Stimulated activated CD4-positive, alpha-beta T cell treated with anti-CD3 and anti-CD28 coated beads, Interleukin-15, amount 100 ng/mL, for 1 hour (primary cell): ENCODE results near the gene TTLL13.
"Not testable (repeated sequence)": the region's sequence is repeated elsewhere in the genome, so short reads cannot be mapped to it uniquely, and the experiment has no call there.

Experiments
- DNase-seq, 2 donors: peaks; one replicate each; pipeline ENCODE4 v3.0.0-alpha.2; 2020; ENCODE audit warnings: low read depth in 1 of 2, low spot score in 1 of 2

TTLL13 gene

GRCh38 chr15:90280743-90281142 is 31.4 kb downstream of the TTLL13 start:
- DNase-seq: not testable (repeated sequence)

DNA sequence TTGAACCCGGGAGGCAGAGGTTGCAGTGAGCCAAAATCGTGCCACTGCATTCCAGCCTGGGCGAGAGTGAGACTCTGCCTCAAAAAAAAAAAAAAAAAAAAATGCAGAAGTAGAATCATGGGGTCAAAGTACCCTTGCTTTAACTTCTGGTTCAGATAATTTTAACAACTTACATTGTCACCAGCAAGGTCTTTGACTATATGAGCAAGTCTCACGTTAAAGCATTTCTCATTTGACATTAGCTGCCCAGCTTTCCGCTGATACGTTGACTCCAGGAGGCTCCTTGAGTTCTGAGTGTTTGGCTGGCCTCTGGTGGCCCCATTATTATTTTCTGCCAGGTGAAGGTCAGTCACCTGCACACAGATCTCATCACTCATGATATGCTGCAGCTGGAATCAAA is 32.3 kb downstream of the TTLL13 start:
- DNase-seq: not testable (repeated sequence)

DNA sequence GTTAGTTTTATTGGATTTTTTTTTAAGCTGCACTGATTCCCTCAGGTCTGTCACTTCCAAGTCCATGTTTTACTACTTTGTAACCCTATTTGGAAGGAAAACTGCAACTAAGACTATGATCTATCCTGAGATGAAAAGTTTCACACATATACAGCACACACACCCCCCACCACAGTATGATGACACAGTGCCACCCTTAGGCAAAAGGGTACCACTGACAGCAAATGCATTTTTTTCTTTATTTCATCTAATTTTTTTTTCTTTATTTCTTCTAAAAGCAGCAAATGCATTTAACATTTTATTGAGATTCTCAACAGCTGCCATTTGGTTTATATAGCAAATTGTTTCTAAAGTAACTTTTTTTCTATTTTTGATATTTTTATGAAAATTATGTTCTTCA is 37.3 kb downstream of the TTLL13 start:
- DNase-seq: no peak

GRCh38 chr15:90287101-90287500 is 37.7 kb downstream of the TTLL13 start:
- no peak for DNase-seq

DNA sequence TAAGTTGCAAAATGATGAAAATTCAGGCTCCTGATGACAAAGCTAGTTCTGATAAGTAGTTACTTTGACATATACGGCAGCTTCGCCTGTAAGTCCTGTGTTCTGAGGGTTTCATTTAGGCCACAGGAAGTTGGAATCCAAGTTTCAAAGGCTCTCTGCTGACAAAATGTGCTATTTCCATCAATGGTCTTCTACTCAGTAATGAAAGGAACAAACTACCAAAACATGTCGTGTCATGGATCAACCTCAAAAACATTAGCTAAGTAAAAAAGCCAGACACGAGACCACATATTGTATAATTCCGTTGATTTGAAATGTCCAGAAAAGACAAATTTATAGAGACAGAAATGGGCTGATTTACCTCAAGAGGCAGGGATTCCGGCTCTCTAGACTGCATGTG is 38.6 kb downstream of the TTLL13 start:
- no peak for DNase-seq

GRCh38 chr15:90291679-90292356 is 42.5 kb downstream of the TTLL13 start:
- DNase-seq: no peak

- DNase-seq: peak; percentile 40 to 61
Observed at GRCh38 chr15:90293040-90293810, 43.9 kb downstream of the TTLL13 start.

- DNase-seq: no peak
Observed at GRCh38 chr15:90294159-90294558, 44.8 kb downstream of the TTLL13 start.

GRCh38 chr15:90294601-90295269 is 45.4 kb downstream of the TTLL13 start:
- no peak for DNase-seq

GRCh38 chr15:90295270-90295648 is 45.9 kb downstream of the TTLL13 start:
- no peak for DNase-seq

- DNase-seq: not testable (repeated sequence)
Observed at GRCh38 chr15:90296316-90296884, 47.0 kb downstream of the TTLL13 start.

DNA sequence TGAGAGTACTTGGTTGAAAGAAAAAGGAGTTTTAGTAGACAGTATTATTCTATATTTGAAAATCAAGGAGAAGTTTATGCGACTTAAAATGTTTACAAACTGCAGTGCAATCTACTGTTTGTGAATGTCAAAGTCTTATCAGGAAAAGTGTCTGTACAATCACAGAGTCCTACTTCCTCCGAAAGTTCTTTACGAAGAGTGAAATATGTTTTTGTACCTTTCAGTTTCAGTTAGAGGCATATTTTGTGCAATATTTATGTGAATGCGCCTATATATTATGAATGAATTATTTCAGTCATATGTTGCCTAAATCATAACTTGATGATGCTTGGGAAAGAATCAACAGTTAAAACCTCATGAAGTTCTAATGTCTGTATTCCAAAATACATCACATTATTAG is 47.7 kb downstream of the TTLL13 start:
- DNase-seq: no peak

DNA sequence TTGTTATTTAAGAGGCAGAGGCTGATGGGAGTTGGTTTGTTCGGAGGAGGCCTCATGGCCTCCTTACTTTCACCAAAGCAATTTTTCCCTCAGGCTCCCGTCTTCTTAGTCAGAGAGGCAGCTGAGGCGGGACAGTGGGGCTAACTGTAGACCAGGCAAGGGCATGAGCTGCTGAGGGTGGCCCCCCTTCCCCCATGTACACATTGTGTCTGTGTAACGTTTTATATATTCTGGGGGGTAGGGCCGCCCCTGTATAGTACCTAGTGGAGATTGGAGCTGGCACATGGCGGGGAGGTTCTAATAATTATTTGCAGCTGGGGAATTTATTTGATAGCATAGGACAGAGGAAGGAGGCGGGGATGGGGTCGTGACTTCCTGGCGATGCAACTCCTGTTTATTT is 51.2 kb downstream of the TTLL13 start:
- DNase-seq: no peak

- DNase-seq: peak; percentile 29 to 43
Observed at GRCh38 chr15:90300988-90301706, 51.8 kb downstream of the TTLL13 start.

DNA sequence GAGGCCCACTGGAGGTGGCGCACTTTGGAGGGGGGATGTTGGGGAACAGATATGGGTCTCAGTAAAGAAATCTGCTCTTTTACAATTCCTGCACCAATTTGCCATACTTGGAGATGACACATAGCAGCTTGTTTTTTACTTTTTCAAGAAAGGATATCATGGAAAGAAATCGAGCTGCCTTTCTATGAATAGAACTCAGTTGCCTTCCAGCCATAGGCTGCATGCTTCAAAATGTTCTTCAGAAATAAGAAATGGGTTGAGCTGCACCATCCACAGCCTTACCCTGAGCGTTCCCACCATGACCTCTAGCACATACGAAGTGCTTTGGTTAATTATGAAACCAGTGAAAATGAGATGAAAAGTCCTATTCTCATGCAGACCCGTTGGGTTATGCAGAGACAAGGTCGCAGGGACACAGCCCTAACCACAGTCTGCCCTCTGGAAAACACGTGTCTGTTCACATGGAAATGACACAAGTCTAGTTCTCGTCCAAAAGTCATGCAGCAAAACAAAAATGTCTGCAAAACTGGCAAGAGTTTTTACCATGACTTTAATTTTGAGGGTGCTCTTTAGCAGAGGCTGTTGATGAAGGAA is 52.4 kb downstream of the TTLL13 start:
- DNase-seq: no peak

- DNase-seq: not testable (repeated sequence)
Observed at GRCh38 chr15:90305355-90305754, 56.0 kb downstream of the TTLL13 start.

DNA sequence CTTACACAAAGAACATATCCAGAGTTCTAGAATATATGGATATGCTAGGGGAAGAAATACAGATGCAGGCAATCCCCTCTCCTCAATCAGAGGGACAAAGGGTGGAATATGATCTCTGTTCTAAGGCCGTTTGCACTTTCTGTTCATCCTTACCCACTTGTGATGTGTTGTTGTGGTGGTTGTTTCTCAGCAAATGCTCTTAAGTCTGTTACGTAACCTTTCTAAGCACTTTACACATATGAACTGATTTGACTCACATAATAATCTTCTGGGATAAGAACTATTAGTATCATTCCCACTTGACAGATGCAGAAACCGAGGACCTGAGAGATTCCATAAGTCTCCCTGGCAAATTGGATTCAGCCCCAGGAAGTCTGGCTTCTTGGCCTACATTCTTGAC is 56.6 kb downstream of the TTLL13 start:
- DNase-seq: no peak

GRCh38 chr15:90306560-90306959 is 57.2 kb downstream of the TTLL13 start:
- peak in 1 of 2 donors; percentile 13 for DNase-seq

GRCh38 chr15:90307661-90308060 is 58.3 kb downstream of the TTLL13 start:
- no peak for DNase-seq

- DNase-seq: no peak
Observed at GRCh38 chr15:90309020-90309419, 59.7 kb downstream of the TTLL13 start.
